Brain microvascular endothelial cell (primary cell): ENCODE results near the gene HARBI1.

ENCODE experiments used
- DNase-seq: peaks from one replicate; pipeline ENCODE4 v3.0.0-alpha.2; 2020
- H3K27ac ChIP-seq: fragments of 250-450 bp; sonication (Bioruptor Pico); 2 replicates; pipeline ENCODE4 v1.5.1; 2020; ENCODE audit warnings: mild to moderate bottlenecking, moderate library complexity
- H3K27me3 ChIP-seq: fragments of 250-450 bp; sonication (Bioruptor Pico); replicated peaks from 2 replicates; pipeline ENCODE4 v1.5.1; 2020; ENCODE audit warnings: mild to moderate bottlenecking
- H3K36me3 ChIP-seq: fragments of 250-450 bp; sonication (Bioruptor Pico); replicated peaks from 2 replicates; pipeline ENCODE4 v1.5.1; 2020; ENCODE audit warnings: mild to moderate bottlenecking
- H3K4me3 ChIP-seq: 2 replicates; pipeline ENCODE4 v1.5.1; 2011; ENCODE audit warnings: low read depth, mild to moderate bottlenecking, control low read depth, low read length, moderate library complexity
- in situ Hi-C: cut with HindIII; loops from 2 replicates; pipeline ENCODE4 v1.10.0; 2017; ENCODE audit warnings: low sequenced_read_pairs, low pct_ligation_motif_present
- TF ChIP-seq, protein P1 (sequence below): IDR thresholded peaks from 2 replicates; pipeline ENCODE4 v1.5.1; 2011; ENCODE audit warnings: low read depth, mild to moderate bottlenecking, moderate library complexity, low read length, control low read depth, inconsistent platforms; ENCODE audit errors: missing control alignments

Gene HARBI1, protein sequence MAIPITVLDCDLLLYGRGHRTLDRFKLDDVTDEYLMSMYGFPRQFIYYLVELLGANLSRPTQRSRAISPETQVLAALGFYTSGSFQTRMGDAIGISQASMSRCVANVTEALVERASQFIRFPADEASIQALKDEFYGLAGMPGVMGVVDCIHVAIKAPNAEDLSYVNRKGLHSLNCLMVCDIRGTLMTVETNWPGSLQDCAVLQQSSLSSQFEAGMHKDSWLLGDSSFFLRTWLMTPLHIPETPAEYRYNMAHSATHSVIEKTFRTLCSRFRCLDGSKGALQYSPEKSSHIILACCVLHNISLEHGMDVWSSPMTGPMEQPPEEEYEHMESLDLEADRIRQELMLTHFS

GRCh38 chr11:46617134-46617971, at the start of gene HARBI1, which contains the start of gene ATG13:
TSS of gene HARBI1 (minus strand) at chr11:46617227. CDS start at chr11:46616237, 990 bp downstream.
TSS of gene ATG13 (plus strand) at chr11:46617553. CDS start at chr11:46644292, 26,739 bp downstream.
- peaks cover 8% of the 10 kb centered on the region for H3K36me3 ChIP-seq
- DNase-seq: peak; percentile 81
- in situ Hi-C loops: no loop called here

DNA sequence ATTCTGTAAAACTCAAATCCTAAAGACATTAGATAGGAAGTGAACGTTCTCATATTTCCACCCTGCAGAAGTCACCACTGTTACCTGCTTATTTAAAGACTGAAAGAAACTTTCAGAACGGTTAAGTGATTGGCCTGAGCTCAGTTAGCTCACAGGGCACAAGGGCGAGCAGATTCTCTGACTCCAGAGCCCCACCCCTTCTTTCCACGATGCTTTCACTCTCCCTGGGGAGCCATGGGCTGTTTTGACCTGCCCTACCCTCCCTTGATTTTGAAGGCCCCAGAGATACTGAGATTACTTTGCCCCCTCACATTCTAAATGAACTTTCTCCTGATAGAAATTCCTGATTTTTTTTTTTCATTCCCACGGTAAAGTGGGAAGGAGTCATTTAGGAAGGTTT, 49.5 kb upstream of the HARBI1 start:
- H3K27me3 ChIP-seq: no peaks in the 10 kb centered on the region
- no peak overlapping the region for H3K4me3 ChIP-seq
- peaks cover 53% of the 10 kb centered on the region for H3K36me3 ChIP-seq
- in situ Hi-C loops: no loop called here
- TF ChIP-seq, protein P1, sequence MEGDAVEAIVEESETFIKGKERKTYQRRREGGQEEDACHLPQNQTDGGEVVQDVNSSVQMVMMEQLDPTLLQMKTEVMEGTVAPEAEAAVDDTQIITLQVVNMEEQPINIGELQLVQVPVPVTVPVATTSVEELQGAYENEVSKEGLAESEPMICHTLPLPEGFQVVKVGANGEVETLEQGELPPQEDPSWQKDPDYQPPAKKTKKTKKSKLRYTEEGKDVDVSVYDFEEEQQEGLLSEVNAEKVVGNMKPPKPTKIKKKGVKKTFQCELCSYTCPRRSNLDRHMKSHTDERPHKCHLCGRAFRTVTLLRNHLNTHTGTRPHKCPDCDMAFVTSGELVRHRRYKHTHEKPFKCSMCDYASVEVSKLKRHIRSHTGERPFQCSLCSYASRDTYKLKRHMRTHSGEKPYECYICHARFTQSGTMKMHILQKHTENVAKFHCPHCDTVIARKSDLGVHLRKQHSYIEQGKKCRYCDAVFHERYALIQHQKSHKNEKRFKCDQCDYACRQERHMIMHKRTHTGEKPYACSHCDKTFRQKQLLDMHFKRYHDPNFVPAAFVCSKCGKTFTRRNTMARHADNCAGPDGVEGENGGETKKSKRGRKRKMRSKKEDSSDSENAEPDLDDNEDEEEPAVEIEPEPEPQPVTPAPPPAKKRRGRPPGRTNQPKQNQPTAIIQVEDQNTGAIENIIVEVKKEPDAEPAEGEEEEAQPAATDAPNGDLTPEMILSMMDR: no peak
- no peak overlapping the region for H3K27ac ChIP-seq
- no peak for DNase-seq

More at GRCh38 chr11:46617134-46617971, at the start of gene HARBI1, which contains the start of gene ATG13:
- TF ChIP-seq, protein P1: peak; percentile 94
- H3K27me3 ChIP-seq: no peaks in the 10 kb centered on the region
- peak within 1 kb of the TSS; percentile 100 for H3K27ac ChIP-seq
- peak within 1 kb of the TSS; percentile 100 for H3K4me3 ChIP-seq

DNA sequence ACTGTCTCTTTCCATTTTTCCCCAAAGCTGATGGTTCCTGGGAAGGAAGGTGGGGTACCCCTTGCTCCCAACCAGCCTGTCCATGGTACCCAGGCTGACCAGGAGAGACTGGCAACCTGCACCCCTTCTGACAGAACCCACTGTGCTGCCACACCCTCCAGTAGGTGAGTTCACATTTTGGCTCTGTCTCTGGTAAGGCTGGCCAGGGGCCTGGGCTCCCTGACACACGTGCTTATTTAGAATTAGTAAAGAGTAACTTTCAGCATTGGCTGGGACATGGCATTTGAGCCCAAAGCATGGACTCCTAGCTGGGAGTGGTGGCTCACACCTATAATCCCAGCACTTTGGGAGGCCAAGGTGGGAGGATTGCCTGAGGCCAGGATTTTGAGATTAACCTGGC, 48.3 kb upstream of the HARBI1 start:
- DNase-seq: no peak
- peaks cover 49% of the 10 kb centered on the region for H3K36me3 ChIP-seq
- H3K4me3 ChIP-seq: no peak overlapping the region
- no peak overlapping the region for H3K27ac ChIP-seq
- in situ Hi-C loops: no loop called here
- no peaks in the 10 kb centered on the region for H3K27me3 ChIP-seq
- TF ChIP-seq, protein P1: no peak

GRCh38 chr11:46664612-46665011, 47.6 kb upstream of the HARBI1 start:
- in situ Hi-C loops: no loop called here
- peaks cover 47% of the 10 kb centered on the region for H3K36me3 ChIP-seq
- DNase-seq: no peak
- TF ChIP-seq, protein P1: no peak
- no peak overlapping the region for H3K27ac ChIP-seq
- no peaks in the 10 kb centered on the region for H3K27me3 ChIP-seq
- no peak overlapping the region for H3K4me3 ChIP-seq

GRCh38 chr11:46663277-46663940, 46.4 kb upstream of the HARBI1 start:
- TF ChIP-seq, protein P1: no peak
- Histone ChIP-seq H3K27me3 (no peaks in the 10 kb centered on the region), H3K4me3 (no peak overlapping the region), H3K36me3 (peaks cover 47% of the 10 kb centered on the region), H3K27ac (no peak overlapping the region)
- DNase-seq: no peak
- in situ Hi-C loops: no loop called here
